HT1080 (cell line): ENCODE measurements around the gene TMEM91. TPM values are rescaled to one million over a fixed set of nuclear protein-coding genes. Genes with fewer than 3 reads are reported as not detected.
"Not testable (repeated sequence)": the region's sequence is repeated elsewhere in the genome, so short reads cannot be mapped to it uniquely, and the experiment has no call there.

Source experiments
- DNase-seq: peaks from one replicate; pipeline ENCODE4 v3.0.0-alpha.2; 2015; ENCODE audit warnings: low read depth
- total RNA-seq: library from RNA; depleted of rRNA; stranded (reverse); fragments of >200 nt; shearing (Covaris generic); gene quantifications from 2 replicates; pipeline ENCODE4 v1.2.3, GENCODE V29; 2014

The TMEM91 gene
- total RNA-seq, 1 experiment from 2014 or later: 5.3 TPM

DNA sequence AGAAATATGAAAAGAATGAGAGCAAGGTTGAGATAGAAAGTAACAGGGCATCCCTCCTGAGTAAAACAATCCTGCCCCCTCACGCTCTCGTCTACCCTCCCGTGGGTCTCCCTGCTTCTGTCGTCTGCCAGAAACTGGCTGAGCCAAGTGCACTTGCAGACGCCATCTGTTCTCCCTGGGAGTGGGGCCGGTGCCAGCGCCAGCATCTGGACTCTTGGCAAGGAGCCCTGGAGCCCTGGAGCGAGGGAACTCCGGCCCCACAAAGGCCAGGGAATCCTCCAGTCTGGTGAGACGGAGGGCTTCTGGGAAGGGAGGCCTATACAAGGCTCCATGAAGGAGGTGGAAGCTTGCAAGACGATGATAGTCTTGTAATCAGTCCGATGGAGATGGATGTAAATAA is 2.3 kb upstream of the TMEM91 start:
- no peak for DNase-seq

DNA sequence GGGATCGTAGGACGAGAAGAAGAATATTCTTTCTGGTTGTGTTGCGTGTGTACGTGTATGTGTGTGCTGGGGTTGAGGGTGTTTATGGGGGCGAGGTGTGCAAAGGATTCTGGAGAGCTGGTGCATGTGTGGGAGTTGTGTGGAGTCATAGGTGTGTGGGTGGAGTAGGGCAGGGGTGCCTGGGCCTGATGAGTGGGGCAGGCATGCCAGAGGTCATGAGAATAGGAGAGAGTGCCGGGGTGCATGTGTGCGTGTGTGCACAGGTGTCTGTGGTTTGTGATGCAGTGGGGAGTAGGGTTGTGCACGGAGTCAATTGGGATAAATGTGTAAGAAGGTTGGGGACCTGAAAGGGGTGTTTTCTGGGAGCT is 649 bp downstream of the TMEM91 start:
- DNase-seq: no peak

DNA sequence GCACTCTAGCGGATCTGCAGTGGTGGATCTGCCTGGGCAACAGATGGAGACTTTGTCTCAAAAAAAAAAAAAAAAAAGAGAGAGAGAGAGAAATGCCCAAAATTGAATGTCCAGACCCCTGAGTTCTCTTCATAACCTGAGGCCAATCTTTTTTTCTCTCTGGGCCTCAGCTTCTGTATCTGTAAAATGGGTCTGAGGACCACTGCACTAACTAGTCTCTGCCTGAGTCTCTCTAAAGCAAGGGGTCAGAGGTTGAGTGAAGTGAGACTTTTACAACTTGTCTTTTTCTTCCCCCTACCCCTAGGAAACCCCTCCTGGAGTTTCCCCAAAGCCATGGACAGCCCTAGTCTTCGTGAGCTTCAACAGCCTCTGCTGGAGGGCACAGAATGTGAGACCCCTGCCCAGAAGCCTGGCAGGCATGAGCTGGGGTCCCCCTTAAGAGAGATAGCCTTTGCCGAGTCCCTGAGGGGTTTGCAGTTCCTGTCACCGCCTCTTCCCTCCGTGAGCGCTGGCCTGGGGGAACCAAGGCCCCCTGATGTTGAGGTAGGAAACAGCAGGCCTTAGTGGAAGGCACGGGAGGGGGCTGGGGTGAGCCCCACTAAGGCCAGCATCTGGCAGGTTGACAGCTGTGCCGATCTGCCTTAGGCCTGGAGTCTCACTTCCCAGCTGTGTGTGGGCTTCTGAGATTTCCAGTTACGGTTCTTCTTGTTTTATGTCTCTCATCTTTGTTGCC is 1.8 kb downstream of the TMEM91 start:
- no peak for DNase-seq

DNA sequence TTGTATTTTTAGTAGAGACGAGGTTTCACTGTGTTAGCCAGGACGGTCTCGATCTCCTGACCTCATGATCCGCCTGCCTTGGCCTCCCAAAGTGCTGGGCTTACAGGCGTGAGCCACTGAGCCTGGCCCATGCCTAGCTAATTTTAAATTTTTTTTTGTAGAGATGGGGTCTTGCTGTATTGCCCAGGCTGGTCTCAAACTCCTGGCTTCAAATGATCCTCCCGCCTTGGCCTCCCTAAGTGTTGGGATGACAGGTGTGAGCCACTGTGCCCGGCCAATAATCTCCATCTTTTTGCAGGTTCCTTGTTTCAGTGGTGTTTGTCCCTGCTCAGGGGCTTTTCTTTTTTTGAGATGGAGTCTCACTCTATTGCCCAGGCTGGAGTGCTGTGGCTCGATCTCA is 5.2 kb downstream of the TMEM91 start:
- not testable (repeated sequence) for DNase-seq

DNA sequence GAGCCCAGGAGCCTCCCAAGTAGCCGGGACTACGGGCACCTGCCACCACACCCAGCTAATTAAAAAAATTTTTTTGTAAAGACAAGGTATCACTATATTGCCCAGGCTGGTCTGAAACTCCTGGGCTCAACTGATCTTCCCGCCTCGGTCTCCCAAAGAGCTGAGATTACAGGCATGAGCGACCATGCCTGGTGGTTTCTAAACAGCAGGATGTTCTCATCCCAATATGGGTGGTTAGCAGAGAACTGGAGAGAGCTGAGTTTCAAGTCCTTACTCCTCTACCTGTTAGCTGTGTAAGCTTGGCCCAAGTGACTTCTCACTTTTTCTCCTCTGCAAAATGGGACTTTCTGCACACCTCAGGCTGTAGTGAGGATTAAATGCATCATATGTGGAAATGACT is 8.0 kb downstream of the TMEM91 start:
- DNase-seq: no peak

DNA sequence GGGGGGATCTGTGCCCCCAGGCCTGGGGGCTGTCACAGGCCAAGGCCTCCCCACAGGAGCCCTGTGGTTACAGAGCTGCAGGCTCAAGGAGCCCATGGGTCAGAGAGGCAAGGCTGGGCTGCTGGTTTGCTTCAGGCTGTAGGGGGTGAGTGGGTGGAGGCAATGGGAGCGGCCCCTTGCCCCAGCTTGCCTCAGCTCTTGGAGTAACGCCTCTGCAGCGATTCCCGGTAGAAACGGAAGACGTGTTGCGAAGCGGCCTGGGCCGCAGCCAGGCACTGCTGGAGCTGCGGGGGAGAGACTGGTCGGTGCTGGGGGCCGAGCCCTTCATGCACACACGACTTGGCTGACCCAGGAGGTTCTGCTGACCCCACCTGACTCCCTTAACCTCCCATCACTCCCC is 10.1 kb downstream of the TMEM91 start:
- no peak for DNase-seq

DNA sequence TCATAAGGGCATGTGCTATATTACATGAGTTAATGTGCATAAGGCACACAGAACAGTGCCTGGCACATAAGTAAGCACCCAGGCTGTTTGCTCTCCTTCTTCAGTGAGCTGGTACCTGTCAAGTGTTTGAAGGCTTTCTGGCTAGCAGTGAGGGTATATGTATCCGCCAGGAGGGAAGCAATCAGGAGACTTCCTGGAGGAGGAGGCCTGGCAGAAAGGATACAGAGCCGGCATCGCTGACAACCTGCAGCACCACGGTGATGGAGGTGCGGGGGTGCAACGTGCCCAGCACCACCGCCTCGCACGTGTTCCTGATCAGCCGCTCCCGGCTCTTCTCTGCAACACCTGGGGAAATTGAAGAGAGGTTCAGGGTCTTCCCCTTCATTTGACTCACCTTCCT is 15.3 kb downstream of the TMEM91 start:
- DNase-seq: no peak

DNA sequence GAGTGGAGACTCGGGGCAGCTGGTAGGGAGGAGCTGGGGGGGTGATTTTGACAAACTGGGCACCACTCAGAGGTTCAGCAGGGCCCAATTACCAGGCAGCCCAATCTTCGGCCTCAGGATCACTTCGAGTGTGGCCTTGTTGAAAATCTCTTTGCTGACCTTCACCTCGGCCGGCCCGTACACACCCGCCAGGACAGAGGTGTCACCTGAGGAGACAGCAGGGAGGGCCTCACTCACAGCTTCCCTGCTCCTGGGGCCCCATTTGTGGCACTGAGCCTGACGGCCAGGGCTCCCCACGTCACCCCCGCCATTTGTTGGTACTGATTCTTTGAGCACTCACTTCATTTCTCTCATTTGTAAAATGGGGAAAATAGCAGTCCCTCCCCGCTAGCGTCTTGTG is 16.4 kb downstream of the TMEM91 start:
- DNase-seq: no peak

DNA sequence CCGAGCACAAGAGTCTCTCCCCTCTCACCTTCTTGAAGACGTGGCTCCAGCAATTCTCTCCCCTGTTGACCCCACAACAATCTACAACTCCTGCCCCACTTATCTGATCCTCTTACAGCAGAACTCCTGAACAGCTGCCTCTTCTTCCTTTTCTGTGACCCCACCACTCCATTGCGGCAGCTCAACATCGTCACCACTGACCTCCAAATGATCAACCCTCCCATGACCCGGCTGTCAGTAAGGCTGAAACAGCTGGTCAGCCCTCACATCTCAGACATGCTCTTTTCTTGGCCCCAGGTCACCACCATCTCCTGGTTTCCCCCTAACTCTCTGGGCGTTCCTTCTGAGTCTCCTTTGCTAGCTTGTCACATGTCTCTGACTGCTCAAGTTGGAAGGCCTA is 19.0 kb downstream of the TMEM91 start:
- no peak for DNase-seq

DNA sequence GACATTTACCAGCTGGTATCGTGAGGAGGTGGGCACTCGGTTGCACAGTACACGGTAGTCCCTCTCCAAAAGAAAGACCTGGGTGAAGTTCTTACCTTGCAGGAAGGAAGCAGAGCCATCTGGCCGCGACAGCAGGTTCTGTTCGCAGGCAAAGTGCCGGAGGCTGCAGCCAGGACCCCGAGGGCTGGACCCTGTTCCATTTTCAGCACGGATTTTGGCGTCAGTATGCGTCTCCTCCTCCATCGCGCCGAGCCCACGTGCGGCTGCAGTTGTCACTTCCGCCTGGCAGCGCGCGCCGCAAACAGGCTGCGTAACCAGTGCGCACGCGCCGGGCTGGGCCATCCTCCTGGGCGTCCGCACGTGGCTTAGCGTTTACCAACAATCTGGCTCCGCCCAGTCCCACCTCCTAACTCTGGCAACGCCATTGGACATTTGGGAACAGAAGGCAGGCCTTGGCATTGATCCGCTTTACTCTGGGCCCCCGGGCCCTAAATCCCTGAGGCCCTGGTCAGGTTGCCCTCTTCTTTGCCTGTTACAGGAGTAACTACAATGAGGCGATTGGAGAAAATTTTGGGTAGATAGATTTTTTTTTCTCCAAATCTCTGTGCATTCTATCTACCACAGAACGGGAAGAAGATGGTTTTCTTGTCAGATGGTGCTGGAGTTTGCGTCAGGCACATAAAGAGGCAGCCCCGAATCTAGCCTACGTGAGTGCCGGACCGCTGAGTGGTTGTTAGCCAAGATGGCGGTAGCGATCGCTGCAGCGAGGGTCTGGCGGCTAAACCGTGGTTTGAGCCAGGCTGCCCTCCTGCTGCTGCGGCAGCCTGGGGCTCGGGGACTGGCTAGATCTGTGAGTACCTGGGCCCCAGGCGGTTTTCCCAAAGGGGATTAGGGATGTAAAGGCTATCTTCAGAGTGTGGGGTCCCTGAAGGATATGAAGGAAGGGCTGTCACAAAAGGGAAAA is 21.0 kb downstream of the TMEM91 start, which contains the start of the genes BCKDHA and EXOSC5:
BCKDHA (plus strand) TSS at position 733 of the 964 bp plus-strand sequence; CDS start at position 743, 10 bp downstream.
EXOSC5 (minus strand) TSS at position 274 of the 964 bp plus-strand sequence; CDS start at position 243, 31 bp downstream.
- peak; percentile 98 for DNase-seq

DNA sequence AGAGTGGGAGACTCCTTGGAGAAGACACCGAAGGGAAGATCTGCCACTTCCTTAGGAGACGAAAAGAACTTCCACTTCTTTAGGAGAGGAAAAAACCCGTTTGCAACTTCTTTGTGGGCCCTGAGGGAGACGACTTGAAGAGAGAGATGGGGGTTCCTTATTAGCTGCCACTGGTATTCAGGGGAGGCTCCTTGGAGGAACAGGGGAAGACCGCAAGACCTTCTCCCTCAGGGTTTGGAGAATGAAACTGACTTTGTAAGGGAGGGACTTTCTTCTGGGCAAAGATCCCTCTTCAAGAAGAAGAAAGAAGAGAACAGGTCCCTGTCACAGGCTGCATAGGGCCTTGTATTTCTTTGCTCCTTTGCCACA is 21.7 kb downstream of the TMEM91 start:
- DNase-seq: no peak

DNA sequence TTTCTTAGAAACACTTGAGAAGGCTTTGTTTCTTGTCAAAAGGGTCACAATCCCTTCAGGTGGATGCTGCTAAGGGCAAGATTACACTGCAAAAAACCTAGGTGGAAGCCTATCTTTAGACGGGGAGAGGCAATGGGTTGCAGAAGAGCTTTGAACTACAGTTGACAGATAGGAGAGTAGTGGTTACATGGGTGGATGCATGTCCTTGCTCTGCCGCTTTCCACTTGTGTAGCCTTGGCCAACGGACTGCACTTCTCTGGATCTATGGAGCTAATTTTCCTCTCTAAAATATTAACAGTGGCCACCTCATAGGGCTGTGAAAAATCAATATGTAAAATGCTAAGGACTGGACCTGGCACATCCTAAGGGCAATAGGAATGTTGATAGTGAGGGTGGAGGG is 22.3 kb downstream of the TMEM91 start:
- DNase-seq: no peak

DNA sequence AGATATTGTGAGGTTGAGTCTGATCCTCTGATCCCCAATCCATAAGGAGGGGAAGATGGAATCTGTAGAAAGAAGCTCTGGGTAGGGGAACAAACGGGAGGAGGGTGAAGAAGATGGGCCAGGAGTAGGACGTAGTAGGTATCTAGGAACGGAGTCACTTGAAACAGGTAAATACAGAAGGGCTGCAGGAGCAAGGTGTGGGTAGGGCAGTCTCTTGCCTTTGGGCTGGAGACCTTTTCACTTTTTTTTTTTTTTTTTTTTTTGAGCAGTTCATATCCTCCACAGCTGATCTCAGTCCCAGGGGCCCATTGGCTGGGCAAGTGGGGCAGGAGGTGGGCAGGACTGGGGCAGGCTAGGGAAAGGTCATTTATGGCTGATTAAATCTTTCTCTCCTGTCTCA is 22.8 kb downstream of the TMEM91 start:
- DNase-seq: no peak

DNA sequence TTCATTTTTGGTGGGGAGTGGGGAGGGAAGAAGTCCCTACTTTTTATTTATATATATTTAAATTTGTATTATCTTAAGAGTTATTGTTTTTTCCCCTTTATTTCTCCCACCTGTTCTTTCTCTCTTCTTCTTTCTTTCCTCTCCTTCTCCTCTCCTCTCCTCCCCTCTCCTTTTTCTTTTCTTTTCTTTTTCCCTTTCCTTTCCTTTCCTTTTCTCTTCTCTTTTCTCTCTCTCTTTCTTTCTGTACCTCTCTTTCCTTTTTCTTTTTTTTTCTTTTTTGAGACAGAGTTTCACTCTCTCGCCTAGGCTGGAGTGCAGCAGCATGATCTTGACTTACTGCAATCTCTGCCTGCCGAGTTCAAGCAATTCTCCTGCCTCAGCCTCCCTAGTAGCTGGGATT is 23.2 kb downstream of the TMEM91 start:
- DNase-seq: no peak

DNA sequence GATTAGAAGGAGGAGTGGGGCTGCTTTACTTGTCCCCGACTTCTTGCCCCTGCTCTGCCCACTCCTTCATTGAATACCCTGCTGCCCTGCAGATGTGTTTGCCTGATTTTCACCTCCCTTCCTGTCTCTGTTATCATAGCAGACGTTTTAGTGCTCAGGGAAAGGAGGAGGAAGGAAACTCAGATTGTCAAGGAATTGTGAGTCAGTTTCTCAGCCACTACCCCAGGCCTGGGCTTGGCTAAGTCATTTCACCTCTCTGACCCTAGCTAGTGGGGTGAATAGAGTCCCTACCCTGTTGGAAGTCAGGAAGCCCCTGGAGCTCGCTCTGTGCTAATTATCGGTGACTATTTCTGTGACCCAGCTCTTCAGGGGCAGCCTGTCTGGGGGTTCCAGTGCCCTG is 25.1 kb downstream of the TMEM91 start:
- DNase-seq: no peak

DNA sequence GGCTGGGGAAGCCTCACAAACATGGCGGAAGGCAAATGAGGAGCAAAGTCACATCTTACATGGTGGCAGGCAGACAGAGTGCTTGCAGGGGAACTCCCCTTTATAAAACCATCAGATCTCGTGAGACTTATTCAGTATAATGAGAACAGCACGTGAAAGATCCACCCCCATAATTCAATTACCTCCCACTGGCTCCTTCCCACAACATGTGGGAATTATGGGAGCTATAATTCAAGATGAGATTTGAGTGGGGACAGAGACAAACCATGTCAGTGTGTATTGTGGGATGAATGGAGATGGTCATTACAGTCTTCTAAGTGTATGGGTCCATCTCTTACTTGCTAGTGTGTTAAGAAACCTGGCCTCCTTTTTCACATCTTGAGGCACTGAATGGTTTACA is 25.7 kb downstream of the TMEM91 start:
- DNase-seq: no peak

DNA sequence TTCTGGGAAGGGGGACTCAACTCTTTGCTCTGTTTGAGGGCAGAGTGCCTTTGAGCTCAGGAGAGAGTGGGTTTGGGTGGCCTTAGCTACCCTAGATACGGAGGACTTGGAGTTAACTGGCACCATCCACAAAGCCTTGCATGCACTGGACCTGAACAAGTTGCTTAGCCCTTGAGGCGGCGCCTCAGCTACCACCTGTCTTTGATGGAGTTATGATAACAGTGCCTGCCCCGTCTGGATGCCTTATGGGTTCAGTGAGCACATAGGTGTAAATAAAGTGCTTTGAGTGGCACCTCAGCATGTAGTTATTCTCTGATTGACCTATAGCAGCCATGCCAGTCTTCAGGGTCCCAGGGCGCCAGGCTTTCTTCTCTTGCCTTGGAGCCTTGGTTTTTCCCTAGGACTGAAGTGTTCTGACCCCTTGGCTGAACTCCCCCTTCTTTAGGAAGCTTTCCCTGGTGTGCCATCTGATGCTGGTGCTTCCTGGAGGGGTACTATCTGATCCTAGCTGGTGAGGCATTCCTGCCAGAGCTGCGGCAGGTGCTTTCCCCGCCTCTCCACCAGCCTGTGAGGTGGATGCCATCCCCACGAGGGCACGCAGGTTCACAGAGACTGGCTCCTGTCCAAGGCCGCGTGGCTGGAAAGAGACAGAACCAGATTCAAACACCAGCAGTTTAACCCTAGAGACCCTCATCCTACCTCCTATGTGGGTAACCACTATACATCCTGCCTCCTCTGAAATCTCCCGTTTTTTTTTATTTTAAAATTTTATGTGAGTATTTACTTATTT is 27.0 kb downstream of the TMEM91 start:
- no peak for DNase-seq

DNA sequence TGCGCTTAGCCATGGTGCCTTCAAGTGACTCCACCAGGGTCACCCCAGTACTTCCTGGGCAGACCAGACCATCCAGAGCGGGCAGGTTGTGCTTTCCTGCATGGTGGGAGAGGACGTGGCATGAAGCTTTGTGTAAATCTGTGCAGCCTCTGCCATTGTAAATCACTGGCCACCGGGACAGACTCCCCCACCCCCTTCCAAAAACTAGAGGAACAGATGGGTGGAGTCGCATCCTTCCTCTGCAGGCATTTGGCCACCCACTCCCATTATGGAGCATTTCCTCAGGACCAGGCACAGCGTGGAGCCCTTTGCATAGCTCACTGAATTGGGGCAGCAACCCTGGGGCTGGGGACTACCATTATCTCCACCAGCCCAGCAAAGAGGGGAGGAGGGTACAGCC is 29.4 kb downstream of the TMEM91 start:
- DNase-seq: no peak

DNA sequence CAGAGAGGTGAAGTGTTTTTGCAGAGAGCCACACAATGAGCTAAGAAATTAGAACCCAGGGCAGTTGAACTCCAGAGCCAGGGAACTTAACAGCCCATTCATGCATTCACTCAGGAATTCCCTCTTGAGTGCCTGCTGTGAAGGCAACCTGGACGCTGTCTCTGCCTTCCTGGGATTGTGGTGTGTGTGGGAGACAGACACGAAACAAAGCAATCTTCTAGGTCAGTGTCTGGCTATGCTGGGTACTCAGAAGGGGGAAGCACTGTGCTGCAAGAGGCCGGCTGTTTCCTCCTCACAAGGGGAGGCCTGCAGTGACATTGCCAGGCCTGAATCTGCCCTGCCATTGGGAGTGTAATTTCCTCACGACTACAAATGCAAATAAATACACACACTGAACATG is 30.9 kb downstream of the TMEM91 start:
- no peak for DNase-seq

DNA sequence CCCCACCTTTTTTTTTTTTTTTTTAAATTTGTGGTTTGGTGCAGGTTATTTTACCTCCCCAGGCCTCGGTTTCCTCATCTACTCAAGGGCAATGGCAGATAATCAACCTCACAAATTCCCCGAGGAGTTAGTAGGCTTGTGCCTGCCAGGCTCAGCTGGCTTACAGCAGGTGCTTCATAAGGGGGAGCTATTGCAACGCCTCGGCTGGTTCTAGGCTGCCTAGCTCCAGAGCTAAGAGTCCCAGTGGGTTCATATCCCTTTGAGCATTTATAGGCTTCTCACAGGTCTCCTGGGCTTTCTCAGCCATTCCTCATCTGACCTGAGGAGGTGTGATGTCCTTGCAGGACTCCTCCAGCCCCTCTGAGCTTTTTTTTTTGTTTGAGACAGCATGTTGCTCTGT is 31.9 kb downstream of the TMEM91 start:
- DNase-seq: no peak

DNA sequence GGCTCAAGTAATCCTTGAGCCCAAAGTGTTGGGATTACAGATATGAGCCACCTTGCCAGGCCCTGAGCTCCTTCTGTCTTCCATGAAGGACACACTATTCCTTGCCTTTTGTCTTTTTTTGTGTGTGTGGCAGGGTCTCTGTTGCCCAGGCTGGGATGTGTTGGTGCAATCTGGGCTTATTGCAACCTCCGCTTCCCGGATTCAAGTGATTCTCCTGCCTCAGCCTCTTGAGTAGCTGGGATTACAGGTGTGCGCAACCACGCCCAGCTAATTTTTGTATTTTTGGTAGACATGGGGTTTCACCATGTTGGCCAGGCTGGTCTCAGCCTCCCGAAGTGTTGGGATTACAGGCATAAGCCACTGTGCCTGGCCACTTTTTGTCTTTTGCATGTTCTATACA is 32.5 kb downstream of the TMEM91 start:
- DNase-seq: not testable (repeated sequence)

DNA sequence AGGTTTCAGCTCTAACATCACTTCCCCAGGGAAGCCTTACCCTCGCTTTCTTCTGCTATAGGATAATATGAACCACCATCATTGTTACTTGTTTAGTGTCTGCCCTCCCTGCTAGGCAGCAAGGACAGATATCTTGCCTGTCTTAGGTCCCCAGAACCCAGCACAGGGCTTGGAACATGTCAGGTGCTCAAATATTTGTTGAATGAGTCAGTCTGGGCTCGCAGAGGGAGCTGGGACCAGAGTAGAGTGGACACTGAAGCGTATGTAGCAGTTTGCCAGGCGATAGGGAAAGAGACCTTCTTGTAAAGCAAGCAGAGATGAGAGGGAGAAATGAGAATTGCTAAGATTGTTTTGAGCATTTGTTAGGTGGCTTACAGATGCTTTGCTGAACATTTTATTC is 33.0 kb downstream of the TMEM91 start:
- DNase-seq: peak; percentile 70
